Mammary epithelial cell (primary cell): ENCODE data around the gene GLB1L3.

Source experiments
- EZH2 ChIP-seq: IDR thresholded peaks from 2 replicates; pipeline ENCODE4 v1.6.1; 2012; ENCODE audit warnings: low read length, inconsistent platforms, borderline replicate concordance
- TF ChIP-seq, protein P1 (sequence below), 2 donors: IDR thresholded peaks in 1 of 2; conservative IDR thresholded peaks in 1 of 2; 2 replicates each; pipeline ENCODE4 v1.5.1; 2011 to 2012; ENCODE audit warnings: inconsistent platforms in 2 of 2, low read length in 2 of 2, mild to moderate bottlenecking in 2 of 2, control low read depth in 1 of 2, low read depth in 1 of 2; ENCODE audit not compliant: insufficient read depth in 1 of 2; ENCODE audit errors: extremely low read depth in 1 of 2

DNA sequence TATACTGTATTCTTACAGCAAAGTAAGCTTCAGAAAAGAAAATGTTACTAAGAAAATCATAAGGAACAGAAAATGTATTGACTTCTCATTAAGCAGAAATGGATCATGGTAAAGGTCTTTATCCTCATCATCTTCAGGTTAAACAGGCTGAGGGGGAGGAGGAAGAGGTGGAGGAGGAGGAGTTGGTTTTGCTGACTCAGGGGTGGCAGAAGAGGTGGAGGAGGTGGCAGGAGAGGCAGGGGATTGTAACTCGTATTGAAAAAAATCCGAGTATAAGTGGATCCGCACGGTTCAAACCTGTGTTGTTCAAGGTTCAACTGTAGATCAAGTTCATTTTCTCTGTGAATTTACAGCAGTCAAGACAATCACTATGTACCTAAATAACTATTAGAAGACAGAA lies 13.0 kb downstream of the GLB1L3 start:
- no peak for TF ChIP-seq EZH2
- TF ChIP-seq, protein P1, sequence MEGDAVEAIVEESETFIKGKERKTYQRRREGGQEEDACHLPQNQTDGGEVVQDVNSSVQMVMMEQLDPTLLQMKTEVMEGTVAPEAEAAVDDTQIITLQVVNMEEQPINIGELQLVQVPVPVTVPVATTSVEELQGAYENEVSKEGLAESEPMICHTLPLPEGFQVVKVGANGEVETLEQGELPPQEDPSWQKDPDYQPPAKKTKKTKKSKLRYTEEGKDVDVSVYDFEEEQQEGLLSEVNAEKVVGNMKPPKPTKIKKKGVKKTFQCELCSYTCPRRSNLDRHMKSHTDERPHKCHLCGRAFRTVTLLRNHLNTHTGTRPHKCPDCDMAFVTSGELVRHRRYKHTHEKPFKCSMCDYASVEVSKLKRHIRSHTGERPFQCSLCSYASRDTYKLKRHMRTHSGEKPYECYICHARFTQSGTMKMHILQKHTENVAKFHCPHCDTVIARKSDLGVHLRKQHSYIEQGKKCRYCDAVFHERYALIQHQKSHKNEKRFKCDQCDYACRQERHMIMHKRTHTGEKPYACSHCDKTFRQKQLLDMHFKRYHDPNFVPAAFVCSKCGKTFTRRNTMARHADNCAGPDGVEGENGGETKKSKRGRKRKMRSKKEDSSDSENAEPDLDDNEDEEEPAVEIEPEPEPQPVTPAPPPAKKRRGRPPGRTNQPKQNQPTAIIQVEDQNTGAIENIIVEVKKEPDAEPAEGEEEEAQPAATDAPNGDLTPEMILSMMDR (conservative IDR thresholded peaks at IDR 0.05 in 1 of 2, IDR thresholded peaks at IDR 0.05 in 1 of 2; ENCODE audit: extremely low read depth in 1 of 2, insufficient read depth in 1 of 2, low read depth in 1 of 2, low read length in 2 of 2), result no peak
